IPS-11a (cell line): ENCODE measurements around the gene ROBO1.

Experiments used
- H3K4me3 ChIP-seq: one replicate; pipeline ENCODE4 v1.5.1; 2013; ENCODE audit warnings: low read depth, low read length, control low read depth

ROBO1 gene

DNA sequence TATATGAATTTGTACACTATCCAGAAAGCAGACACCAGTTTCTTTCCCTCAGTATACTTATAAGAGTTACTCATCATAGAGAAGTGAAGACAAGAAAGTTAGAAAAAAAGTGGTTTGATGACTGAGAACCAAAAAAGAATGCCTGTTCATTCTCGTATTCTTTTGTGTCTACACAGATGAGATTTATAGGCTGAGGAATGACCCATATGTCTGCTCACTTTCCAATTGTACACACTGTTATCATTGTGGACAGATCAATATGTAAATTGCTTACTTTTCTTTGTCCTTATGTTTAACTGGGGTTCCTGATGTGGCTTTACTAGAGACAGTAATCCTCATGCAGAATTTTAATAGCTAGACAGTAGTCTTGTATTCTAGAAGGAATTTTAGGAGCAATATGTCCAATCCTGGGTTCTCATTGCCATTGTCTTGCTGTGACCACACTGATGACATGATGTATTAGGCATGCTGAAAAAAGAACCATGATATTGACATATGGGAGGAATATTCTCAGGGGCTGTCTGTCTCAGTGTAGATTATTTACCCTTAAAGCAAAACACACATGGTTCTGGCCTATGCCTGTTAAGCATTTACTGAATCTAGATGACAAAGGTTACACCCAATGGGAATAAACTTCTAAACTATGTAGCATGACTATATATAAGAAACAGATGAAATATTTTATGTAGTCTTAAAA lies 669.7 kb downstream of the ROBO1 start:
- H3K4me3 ChIP-seq, result no peak overlapping the region

DNA sequence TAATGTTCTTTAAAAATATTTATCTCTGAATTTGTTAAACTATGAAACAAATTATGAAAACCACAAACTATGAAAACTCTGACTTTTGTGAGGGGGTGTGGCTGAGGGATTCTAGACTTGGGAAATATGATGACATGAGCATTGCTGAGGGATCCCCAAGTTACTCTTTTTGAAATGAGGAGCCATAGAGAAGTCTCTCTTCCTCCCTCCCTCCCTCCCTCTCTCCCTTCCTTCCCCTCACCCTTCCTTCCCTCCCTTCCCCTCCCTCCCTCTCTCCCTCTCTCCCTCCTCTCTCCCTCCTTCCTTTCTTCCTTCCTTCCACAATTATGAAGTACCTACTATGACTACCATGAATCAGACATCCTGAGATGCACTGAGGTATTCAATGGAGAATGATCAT lies 673.1 kb downstream of the ROBO1 start:
- no peak overlapping the region for H3K4me3 ChIP-seq

DNA sequence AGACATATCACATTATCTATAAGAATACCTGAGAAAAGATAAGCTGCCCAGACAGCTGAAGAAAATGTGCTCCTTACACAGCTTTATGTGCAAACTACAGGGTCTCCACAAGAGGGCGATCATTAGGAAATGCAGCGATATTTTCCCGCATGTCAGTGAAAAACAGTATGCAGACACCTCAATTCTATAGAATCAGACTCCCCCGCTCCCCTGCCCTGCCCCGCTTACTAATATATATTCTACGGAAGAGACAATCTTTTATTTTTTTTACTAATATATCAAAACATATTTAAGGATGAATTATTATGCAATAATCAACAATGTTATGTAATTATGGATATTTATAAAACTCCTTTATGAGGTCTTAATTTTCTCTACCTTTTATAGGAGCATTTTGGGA lies 681.3 kb downstream of the ROBO1 start:
- H3K4me3 ChIP-seq, result no peak overlapping the region

DNA sequence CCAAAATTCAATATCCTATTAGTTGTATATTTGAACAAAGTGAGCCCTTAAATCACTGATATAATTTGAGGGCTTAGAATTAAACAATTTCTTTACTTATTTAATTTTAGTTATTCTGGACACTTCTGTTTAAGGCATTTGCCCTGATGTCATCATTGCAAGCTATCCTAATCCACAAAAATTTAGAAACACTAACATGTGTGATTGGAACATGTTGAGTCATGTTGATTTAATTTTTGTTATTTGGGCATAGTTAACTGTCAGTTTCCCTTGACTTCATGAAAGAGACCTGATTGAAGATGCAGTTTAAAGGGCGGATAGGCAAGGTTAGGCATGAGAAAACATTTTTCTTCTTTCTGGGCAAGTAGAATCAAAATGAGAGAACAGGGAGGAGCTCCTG lies 682.6 kb downstream of the ROBO1 start:
- H3K4me3 ChIP-seq, result no peak overlapping the region

DNA sequence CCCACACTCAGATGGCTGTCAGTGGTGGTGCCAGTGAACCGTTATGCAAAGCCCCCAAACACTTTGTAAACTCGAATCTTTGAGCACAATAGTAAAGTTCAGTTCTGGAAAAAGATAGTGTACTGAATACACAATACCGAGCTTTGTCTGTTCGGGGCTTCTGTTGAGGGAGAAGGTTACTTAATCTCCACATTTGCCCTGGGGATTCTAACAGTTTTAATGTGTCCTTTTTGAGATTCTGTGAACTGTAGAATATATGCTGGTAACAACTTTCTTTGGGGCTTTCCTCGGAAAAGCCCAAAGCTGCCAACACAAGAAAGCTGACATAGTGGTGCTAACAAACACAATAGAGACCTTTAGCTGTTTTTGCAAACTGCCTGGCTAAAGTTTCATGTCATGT lies 686.5 kb downstream of the ROBO1 start:
- no peak overlapping the region for H3K4me3 ChIP-seq

DNA sequence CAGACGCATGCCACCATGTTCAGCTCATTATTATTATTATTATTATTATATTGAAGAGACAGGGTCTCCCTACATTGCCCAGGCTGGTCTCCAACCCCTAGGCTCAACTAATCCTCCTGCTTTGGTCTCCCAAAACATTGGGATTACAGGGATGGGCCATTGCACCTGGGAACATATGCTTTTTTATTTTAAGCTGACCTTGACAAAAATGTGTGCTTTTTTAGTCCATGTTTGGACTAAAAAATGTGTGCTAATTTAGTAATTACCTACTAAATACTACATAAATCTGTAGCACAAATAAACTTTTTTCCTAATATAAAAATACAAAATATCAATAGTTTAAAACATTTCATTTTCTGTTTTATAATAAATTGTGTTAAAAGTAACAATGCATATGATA lies 693.2 kb downstream of the ROBO1 start:
- no peak overlapping the region for H3K4me3 ChIP-seq

DNA sequence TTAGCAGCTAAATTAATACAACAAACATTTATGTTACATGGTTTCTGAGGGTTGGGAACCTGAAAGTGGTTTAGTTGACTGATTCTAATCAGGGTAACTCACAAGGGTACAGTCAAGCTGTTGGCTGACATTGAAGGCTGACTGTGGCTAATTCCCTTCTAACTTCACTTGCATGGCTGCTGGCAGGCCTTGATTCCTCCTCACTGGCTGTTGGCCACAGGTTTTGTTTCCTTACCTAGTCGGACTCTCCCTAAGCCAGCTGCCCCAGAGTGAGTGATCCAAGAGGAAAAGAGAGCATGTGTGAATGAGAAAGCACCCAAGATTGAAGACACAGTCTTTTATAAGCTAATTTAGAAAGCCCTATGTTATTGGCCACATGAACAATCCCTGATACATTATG lies 700.1 kb downstream of the ROBO1 start:
- H3K4me3 ChIP-seq, result no peak overlapping the region

DNA sequence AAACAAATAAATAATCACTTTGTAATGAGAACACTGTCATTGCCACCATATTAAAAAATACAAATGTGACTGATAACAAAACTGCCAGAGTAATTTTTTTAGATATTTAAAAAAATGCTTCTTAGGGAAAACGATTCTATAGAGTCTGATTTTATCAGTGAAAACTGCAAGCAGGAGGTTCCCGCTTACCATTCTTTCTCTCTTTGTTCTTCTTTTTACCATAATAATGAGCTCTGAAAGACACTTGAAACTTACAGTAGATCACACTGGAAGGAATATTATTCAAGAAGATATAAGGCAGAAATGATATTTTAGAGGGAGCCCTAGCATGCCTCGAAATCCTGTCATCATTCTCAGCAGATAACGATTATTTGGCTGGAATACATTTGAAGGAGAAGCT lies 701.3 kb downstream of the ROBO1 start:
- H3K4me3 ChIP-seq, result no peak overlapping the region

DNA sequence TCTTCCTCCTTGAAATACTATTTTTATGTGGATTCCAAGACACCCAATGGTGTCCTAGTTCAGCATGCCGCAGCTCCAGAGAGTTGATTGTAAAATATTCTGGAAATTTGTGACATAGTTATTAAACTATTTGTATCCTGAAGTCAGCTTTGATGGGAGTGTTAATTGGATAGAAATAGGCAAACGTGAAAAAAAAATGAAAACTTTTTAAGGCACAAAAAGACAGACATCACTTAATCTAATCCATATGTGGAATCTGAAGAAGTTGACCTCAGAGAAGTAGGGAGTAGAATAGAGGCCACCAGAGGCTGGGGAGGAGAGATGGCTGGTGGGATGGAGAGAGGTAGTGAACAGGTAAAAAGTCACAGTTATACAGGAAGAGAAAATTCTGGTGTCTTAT lies 704.2 kb downstream of the ROBO1 start:
- H3K4me3 ChIP-seq, result no peak overlapping the region

DNA sequence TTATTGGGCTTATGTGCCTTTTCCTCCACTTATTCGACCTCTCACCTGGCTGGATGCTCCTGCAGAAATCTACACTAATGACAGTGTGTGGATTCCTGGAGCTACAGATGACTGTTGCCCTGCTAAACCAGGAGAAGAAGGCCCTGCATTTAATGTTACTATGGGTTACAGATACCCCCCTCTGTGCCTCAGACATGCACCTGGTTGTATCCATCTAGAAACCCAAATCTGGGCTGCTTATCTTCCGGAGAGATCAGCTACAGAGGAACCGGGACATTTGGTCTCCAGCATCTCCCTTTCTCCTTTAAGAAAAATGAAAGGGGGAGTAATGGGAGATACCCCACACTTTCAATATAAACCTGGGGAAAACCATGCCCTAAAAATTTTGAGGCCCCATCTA lies 710.0 kb downstream of the ROBO1 start:
- no peak overlapping the region for H3K4me3 ChIP-seq

DNA sequence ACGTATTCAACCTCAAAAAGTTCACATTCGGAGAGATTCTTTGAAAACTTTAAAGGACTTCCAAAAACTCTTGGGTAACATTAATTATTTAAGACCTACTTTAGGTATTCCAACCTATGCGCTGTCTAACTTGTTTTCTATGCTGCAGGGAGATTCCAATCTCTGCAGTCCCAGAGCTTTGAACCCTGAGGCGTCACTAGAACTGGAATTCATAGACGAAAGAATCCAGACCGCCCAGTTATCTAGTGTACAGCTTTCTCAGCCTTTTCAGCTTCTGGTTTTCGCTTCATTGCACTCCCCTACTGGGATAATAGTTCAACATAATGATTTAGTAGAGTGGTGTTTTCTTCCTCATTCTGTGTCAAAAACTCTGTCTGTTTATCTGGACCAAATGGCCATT lies 711.3 kb downstream of the ROBO1 start:
- no peak overlapping the region for H3K4me3 ChIP-seq

DNA sequence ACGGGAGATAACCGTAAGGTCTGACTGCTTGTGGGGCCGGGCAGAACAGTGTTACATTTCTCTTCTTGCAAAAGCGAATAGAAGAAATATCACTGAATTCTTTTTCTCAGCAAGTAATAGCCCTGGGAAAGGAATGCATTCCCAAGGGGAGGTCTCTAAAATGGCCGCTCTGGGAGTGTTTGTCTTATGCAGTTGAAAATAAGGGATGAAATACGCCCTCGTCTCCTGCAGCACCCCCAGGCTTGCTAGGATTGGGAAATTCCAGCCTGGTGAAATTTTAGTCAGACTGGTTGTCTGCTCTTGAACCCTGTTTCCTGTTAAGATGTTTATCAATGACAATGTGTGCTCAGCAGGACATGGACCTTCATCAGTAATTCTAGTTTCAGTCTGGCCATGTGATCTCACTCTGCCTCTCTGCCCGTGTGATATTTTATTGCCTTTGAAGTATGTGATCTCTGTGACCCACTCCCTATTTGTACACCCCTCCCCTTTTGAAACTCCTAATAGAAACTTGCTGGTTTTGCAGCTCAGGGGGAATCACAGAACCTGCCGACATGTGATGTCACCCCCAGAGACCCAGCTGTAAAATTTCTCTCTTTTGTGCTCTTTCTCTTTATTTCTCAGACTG lies 715.6 kb downstream of the ROBO1 start:
- no peak overlapping the region for H3K4me3 ChIP-seq

DNA sequence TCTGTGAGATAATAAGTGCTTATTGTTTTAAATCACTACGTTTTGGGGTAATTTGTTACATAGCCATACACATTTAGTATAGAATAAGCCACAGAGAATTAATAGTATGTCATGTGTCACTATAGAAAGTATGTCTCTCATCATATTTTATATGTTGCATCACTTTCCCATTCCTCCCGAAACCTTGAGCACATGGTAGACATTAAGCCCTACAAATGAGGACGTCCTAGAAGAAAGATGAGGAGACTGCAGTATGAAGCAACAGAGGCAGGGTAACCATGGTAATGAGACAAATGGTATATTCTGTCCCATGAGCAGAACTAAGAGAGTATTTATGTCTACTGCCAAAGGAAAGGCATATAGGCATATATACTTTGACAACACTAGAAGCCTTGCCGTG lies 720.2 kb downstream of the ROBO1 start:
- no peak overlapping the region for H3K4me3 ChIP-seq

DNA sequence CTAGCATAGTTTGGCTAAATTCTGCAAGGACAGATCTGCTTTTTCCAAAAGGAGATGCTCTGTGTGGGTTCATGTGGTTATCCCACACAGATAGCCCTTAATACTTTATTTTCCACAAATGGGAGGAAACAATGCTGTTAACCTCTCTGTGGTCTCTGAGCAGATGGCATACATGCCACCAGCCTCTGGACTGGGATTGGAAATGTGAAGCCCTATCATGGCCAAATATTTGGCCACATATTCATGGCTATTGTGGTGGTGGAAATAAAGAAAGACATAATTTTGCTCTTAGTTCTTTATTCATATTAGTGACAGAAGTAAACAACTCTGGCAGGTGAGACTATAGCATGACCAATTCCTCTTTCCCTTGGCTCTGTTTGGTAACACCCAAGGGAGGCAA lies 726.2 kb downstream of the ROBO1 start:
- H3K4me3 ChIP-seq, result no peak overlapping the region

DNA sequence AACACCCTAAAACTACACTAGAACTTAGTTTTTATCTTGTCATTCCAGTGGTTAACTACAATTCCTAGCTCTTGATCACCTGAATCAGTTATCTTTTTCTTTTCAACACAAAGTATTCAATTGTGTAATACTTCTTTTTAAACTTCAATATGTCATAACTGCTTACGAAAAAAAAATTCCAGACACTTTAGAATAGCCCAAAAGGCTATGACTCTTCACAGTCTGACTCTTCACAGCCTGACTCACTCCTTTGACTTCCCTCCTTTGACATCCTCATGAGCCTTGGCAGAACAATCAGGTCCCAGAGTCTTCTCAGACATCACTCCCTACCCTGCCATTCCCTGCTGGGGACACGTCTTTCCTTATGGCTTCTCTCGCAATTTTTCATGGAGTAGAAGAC lies 727.1 kb downstream of the ROBO1 start:
- H3K4me3 ChIP-seq, result no peak overlapping the region

DNA sequence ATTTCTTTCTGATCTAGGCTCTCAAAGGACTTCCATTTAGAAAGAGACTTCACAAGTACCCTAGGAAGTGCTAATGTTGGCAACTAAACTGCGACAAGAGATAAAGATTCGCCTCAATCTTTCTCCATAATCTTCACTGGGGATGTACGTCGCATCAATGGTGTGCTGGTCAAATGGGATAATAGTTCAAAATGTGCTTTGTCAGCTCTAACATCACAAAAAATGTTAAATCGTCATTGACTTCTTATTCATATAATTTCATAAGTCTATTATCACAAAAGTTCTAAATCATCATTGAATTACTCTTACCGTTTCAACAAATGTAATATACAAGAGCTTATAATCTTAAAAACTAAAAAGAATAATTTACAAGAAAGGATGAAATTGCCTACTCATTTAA lies 727.7 kb downstream of the ROBO1 start:
- H3K4me3 ChIP-seq, result no peak overlapping the region

DNA sequence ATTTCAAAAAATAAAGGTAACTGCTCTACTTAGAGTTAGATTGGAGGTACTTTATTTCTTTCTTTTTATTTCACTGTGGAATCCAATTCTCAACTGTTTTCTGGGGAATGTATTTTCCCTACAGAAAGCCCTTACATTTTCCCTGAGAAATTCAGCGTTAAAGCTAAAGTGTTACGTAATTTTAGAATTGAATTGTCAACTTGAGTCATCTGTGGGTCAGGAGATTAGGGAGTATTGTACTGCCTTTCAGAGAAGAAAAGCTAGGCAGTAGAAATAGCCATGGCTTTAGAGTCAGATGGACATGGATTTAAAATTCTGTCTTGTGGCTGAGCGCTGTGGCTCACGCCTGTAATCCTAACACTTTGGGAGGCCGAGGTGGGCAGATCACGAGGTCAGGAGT lies 728.6 kb downstream of the ROBO1 start:
- H3K4me3 ChIP-seq, result no peak overlapping the region

DNA sequence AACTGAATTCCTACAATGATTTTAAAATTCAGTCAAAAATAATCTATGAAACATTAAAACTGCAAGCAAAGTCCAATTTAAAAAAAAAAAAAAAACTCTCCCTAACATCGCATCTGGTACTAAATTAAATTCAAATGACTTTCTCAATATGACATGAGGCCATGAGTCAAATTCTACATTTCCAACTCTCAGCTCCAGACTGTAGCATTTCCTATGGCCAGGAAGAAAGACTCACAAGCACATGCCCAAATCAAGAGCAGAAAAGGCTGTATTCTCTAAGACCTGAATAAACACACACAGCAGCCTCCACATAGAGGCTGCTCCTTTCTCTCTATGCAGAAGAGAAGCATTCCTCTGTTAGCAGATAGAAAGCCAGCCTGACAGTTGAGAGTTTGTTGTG lies 729.2 kb downstream of the ROBO1 start:
- no peak overlapping the region for H3K4me3 ChIP-seq

DNA sequence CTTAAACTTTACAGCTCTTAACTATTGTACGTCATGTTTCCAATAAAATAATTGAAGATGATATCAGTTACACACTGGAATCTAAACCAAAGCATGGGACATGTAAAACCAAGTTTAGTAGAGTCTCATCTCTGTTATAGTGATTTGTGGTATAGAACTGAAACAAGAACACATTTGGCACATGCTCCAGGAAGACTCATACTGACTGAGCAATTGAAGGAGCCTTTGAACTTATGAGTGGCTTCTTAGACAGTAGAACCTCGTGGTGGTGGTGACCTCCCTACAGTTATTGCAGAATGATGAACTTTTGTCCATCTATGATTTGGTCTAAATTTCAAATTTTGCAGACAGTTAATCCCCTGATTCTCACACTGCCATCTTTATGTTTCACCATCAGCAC lies 729.7 kb downstream of the ROBO1 start:
- H3K4me3 ChIP-seq, result no peak overlapping the region

DNA sequence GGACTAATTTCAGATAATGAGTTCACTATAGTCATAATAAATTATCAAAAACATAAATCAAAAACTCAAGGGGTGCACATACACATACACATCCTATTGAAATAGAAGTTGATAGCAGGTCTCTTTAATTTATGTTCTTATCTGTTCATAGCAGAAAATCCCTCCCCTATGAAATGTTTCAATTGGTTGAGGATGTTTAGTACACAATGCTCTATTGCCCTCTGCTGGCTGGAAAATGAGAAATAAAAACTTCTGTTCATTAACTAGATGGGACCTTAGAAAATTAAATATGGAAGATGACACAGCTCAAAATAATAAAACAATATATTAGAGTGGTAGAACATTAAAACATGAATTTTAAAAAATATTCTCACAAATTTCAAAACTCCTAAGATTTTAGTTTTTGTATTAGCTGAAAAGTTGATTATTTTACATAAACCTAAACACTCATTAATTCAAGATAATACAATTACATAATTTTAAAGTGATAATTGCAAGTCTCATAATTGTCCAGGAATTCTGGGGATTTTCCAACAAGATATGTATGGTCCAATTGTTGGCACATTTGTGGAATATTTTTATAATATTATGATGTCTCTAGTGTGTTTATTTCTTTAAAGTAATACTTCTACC lies 735.0 kb downstream of the ROBO1 start:
- no peak overlapping the region for H3K4me3 ChIP-seq

DNA sequence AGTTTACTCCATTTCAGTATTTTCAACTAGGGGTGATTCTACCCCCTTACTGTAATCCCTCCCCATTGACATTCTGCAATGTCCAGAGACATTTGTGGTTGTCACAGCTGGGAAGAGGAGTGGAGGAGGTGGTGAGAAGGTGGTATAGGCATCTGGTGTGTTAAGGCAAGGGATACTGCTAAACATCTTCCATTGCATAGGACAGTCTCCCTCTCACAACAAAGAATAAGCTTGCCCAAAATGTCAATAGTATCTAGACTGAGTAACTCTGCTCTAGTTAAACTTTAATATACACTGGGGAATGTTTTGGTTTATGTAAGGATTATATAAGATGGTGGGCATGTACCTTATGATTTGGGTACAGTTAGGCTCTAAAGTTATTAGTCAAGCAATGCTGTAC lies 737.6 kb downstream of the ROBO1 start:
- no peak overlapping the region for H3K4me3 ChIP-seq

DNA sequence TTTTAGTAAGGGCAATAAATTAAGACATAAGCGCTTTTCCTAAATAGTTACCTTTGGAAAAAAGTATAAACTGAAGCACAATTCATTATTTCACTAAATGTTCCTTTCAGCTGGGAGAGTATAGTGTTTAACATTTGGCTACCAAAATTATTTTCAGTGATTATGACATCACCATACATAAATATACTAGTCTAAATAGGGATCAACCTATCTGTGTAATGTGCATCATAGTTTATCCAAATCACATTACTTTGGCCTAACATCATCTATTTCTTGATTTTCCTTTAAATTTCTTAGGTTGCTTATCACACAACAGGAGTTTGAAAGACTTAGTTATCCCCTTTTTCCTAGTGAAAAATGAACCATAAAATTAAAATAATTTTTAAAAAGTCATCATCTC lies 738.9 kb downstream of the ROBO1 start:
- no peak overlapping the region for H3K4me3 ChIP-seq

DNA sequence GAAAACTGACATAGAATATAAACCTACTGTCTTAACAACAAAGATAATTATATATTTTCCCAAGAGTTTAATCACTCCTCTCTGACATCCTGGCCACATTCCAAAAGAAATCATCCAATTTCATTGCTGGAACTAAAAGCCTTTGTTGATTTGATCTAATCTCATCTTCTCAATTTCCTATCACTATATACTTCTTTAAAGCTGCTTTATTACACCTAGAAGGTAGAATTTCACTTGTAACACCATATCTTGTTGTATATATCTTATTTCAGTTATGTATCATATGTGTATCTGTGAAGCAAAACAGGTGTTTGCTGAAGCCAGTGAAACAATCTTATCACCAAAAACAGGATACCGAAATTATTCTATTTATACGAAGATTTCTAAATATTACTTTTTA lies 740.2 kb downstream of the ROBO1 start:
- no peak overlapping the region for H3K4me3 ChIP-seq
